ENCODE results near the gene THOC5. TPM values are rescaled to one million over a fixed set of nuclear protein-coding genes. Genes with fewer than 3 reads are reported as not detected.
"Not testable (repeated sequence)": the region's sequence is repeated elsewhere in the genome, so short reads cannot be mapped to it uniquely, and the experiment has no call there.

THOC5 gene
- polyA plus RNA-seq, 4 donors: 20.3 to 27.3 (median 22.5) TPM

DNA sequence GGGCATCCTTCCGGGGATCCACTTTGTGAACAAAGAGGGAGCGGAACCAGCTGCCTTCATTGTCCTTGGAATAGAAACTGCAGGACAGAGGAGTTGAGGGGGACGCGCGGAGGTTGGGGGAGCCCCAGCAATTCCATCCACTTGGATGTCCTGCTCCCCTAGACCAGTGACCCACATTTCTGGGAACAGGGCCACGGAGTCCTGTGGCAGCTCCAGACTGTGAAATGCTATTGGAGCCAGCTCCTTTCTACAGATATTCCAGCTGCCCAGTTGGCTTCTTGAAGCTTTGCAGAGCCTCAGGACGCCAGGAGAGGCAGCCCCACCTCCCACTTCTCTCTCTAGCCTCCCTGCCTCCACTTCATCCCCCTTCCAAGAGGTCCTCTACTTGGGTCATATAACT, 16.9 kb upstream of the THOC5 start:
- no peak overlapping the region for H3K4me3 ChIP-seq (ENCODE audit: low read depth in 1 of 3, low read length in 3 of 3)
- peaks cover 0 to 60% (median 4%) of the 10 kb centered on the region in 3 donors for H3K36me3 ChIP-seq (ENCODE audit: control insufficient read depth in 3 of 3, insufficient read depth in 2 of 3, low read depth in 1 of 3, low read length in 3 of 3)
- H3K27ac ChIP-seq (ENCODE audit: low read depth in 1 of 3, low read length in 2 of 3): no peak overlapping the region
- DNase-seq: no peak
- no peaks in the 10 kb centered on the region for H3K9me3 ChIP-seq (ENCODE audit: control insufficient read depth in 2 of 2, insufficient read depth in 1 of 2, low read depth in 1 of 2, low read length in 1 of 2)
- peaks cover 0 to 23% (median 5%) of the 10 kb centered on the region in 3 donors for H3K4me1 ChIP-seq (ENCODE audit: control insufficient read depth in 3 of 3, insufficient read depth in 2 of 3, low read depth in 1 of 3, low read length in 2 of 3)
- 92 to 94% (median 92%) methylated on average over 7 of the region's 7 CpGs for WGBS, 3 donors
- no peaks in the 10 kb centered on the region for H3K27me3 ChIP-seq (ENCODE audit: control insufficient read depth in 3 of 3, insufficient read depth in 3 of 3, low read length in 3 of 3)
- no peak for FAIRE-seq

DNA sequence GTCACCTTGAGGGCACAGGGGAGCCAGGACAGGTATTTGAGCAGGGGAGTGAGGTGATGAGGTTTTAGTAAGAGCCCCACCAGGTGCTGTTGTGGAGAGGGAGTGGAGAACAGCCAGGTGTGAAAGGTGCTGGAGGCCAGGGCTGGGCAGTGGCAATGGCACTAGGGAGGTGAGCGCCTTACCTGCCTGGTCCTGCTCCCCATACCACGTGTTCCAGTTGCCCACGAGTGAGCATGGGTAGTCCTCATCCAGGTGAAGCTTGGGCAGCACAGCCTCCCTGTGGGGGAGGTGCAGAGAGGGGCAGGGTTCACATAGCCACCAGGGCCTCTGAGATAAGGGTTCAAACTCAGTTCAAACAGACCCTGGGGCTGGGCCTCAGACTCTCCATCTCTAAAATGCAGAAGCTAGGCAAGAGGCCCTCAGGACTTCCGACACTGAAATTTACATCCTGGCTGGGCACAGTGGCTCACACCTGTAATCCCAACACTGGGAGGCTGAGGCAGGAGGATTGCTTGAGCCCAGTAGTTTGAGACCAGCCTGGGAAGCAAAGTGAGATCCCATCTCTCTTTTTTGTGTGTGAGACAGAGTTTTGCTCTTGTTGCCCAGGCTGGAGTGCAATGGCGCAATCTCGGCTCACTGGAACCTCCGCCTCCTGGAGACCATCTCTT, 15.6 kb upstream of the THOC5 start:
- FAIRE-seq (no peak), DNase-seq (peak in 1 of 2 donors; percentile 61)
- Histone ChIP-seq H3K27me3 (ENCODE audit: control insufficient read depth in 3 of 3, insufficient read depth in 3 of 3, low read length in 3 of 3) (no peaks in the 10 kb centered on the region), H3K36me3 (ENCODE audit: control insufficient read depth in 3 of 3, insufficient read depth in 2 of 3, low read depth in 1 of 3, low read length in 3 of 3) (peaks cover 2 to 73% (median 4%) of the 10 kb centered on the region in 3 donors), H3K4me3 (ENCODE audit: low read depth in 1 of 3, low read length in 3 of 3) (no peak overlapping the region), H3K27ac (ENCODE audit: low read depth in 1 of 3, low read length in 2 of 3) (peak overlapping the region in 1 of 3 donors; percentile 21), H3K4me1 (ENCODE audit: control insufficient read depth in 3 of 3, insufficient read depth in 2 of 3, low read depth in 1 of 3, low read length in 2 of 3) (peaks cover 0 to 15% (median 0%) of the 10 kb centered on the region in 3 donors), H3K9me3 (ENCODE audit: control insufficient read depth in 2 of 2, insufficient read depth in 1 of 2, low read depth in 1 of 2, low read length in 1 of 2) (no peaks in the 10 kb centered on the region)
- 80 to 91% (median 82%) methylated on average over 7 of the region's 7 CpGs for WGBS, 3 donors

DNA sequence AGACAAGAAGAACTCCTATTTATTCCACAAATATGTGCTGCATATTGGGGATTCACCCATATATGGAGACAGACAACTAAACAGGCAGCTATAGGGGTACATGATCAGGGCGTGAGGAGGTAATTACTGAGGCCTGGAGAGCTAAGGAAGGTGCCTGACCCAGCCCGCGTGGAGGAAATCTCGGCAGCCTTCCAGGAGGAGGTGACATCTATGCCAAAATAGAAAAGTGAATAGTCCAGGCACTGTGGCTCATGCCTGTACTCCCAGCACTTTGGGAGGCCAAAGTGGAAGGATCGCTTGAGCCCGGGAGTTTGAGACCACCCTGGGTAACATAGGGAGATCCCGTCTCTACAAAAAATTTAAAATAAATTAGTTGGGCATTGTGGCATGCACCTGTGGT, 13.8 kb upstream of the THOC5 start:
- H3K4me3 ChIP-seq (ENCODE audit: low read depth in 1 of 3, low read length in 3 of 3): no peak overlapping the region
- 78 to 93% (median 83%) methylated on average over 7 of the region's 7 CpGs for WGBS, 3 donors
- FAIRE-seq (no peak), DNase-seq (no peak)
- H3K4me1 ChIP-seq (ENCODE audit: control insufficient read depth in 3 of 3, insufficient read depth in 2 of 3, low read depth in 1 of 3, low read length in 2 of 3): peaks cover 0 to 15% (median 0%) of the 10 kb centered on the region in 3 donors
- no peaks in the 10 kb centered on the region for H3K27me3 ChIP-seq (ENCODE audit: control insufficient read depth in 3 of 3, insufficient read depth in 3 of 3, low read length in 3 of 3)
- no peaks in the 10 kb centered on the region for H3K9me3 ChIP-seq (ENCODE audit: control insufficient read depth in 2 of 2, insufficient read depth in 1 of 2, low read depth in 1 of 2, low read length in 1 of 2)
- no peak overlapping the region for H3K27ac ChIP-seq (ENCODE audit: low read depth in 1 of 3, low read length in 2 of 3)
- H3K36me3 ChIP-seq (ENCODE audit: control insufficient read depth in 3 of 3, insufficient read depth in 2 of 3, low read depth in 1 of 3, low read length in 3 of 3): peaks cover 2 to 76% (median 4%) of the 10 kb centered on the region in 3 donors

DNA sequence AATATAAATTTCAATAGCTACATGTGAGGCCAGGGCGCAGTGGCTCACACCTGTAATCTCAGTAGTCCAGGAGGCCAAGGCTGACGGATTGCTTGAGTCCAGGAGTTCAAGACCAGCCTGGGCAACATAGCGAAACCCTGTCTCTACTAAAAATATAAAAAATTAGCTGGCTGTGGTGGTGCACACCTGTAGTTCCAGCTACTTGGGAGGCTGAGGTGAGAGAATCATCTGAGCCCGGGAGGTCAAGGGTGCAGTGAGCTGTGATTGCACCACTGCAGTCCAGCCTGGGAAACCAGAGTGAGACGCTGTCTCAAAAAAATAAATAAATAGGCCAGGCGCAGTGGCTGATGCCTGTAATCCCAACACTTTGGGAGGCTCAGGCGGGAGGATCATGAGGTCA, 13.0 kb upstream of the THOC5 start:
- not testable (repeated sequence) for H3K9me3 ChIP-seq (ENCODE audit: control insufficient read depth in 2 of 2, insufficient read depth in 1 of 2, low read depth in 1 of 2, low read length in 1 of 2); DNase-seq; H3K27me3 ChIP-seq (ENCODE audit: control insufficient read depth in 3 of 3, insufficient read depth in 3 of 3, low read length in 3 of 3); H3K4me3 ChIP-seq (ENCODE audit: low read depth in 1 of 3, low read length in 3 of 3); FAIRE-seq; H3K27ac ChIP-seq (ENCODE audit: low read depth in 1 of 3, low read length in 2 of 3)
- WGBS, 3 donors: 94 to 97% (median 96%) methylated on average over 7 of the region's 7 CpGs
- Histone ChIP-seq H3K4me1 (ENCODE audit: control insufficient read depth in 3 of 3, insufficient read depth in 2 of 3, low read depth in 1 of 3, low read length in 2 of 3) (peaks cover 0 to 15% (median 0%) of the 10 kb centered on the region in 3 donors), H3K36me3 (ENCODE audit: control insufficient read depth in 3 of 3, insufficient read depth in 2 of 3, low read depth in 1 of 3, low read length in 3 of 3) (peaks cover 2 to 84% (median 7%) of the 10 kb centered on the region in 3 donors)

DNA sequence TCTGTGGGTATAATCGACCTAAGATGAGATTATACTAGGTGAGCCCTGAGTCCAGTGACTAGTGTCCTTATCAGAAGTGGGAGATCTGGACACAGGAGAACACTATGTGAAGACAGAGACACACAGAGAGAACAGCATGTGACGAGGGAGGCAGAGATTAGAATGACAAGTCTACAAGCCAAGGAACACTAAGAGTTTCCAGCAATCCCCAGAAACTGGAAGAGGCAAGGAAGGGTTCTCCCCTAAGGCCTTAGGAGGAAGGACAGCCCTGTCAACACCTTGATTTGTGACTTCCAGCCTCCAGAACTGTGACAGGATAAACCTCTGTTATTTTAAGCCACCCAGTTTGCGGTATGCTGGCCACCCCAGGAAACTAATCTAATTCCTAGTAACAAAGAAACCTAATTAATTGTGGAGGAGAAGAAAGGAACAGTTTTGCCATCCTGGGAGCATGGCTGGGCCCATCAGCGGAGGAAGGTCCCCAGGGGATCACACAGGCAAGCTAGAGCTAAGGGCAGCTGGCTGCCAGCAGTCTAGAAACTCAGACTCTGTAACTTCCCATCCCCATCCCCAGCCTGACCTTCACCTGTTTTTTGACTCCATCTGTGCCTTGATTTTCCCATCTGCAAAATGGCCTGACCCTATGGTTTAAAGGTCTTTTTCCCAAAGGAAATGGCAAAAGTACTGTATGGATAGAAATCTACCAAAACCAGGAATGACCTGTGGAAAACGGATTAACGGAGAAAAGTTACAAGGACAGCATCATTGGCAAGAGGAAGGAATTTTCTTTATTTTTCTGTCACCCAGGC, 10.3 kb upstream of the THOC5 start:
- H3K27me3 ChIP-seq (ENCODE audit: control insufficient read depth in 3 of 3, insufficient read depth in 3 of 3, low read length in 3 of 3): no peaks in the 10 kb centered on the region
- H3K4me1 ChIP-seq (ENCODE audit: control insufficient read depth in 3 of 3, insufficient read depth in 2 of 3, low read depth in 1 of 3, low read length in 2 of 3): peaks cover 0 to 3% (median 0%) of the 10 kb centered on the region in 3 donors
- no peak overlapping the region for H3K27ac ChIP-seq (ENCODE audit: low read depth in 1 of 3, low read length in 2 of 3)
- H3K9me3 ChIP-seq (ENCODE audit: control insufficient read depth in 2 of 2, insufficient read depth in 1 of 2, low read depth in 1 of 2, low read length in 1 of 2): no peaks in the 10 kb centered on the region
- H3K4me3 ChIP-seq (ENCODE audit: low read depth in 1 of 3, low read length in 3 of 3): no peak overlapping the region
- WGBS, 3 donors: 84 to 91% (median 88%) methylated on average over 6 of the region's 6 CpGs
- peaks cover 4 to 90% (median 9%) of the 10 kb centered on the region in 3 donors for H3K36me3 ChIP-seq (ENCODE audit: control insufficient read depth in 3 of 3, insufficient read depth in 2 of 3, low read depth in 1 of 3, low read length in 3 of 3)
- FAIRE-seq (no peak), DNase-seq (no peak)

DNA sequence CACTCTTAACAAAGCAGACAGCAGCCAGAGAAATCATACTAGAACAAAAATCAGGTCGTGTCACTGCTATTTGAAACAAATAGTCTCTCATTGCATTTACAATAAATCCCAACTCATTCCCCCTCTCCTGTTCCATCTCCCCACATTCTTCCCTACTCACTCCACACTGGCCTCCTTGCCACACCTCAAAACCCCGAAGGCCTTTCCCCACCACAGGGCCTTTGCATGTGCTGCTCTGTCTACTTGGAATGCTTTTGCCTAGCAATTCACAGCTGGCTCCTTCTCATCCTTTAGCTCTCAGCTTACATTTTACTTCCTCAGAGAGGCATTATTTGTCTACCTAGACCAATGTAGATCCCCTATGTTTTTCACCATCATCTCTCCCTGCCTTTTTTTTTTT, 6.3 kb upstream of the THOC5 start:
- H3K4me3 ChIP-seq (ENCODE audit: low read depth in 1 of 3, low read length in 3 of 3): no peak overlapping the region
- no peak overlapping the region for H3K27ac ChIP-seq (ENCODE audit: low read depth in 1 of 3, low read length in 2 of 3)
- no peaks in the 10 kb centered on the region for H3K4me1 ChIP-seq (ENCODE audit: control insufficient read depth in 3 of 3, insufficient read depth in 2 of 3, low read depth in 1 of 3, low read length in 2 of 3)
- no peak for FAIRE-seq
- 91 to 96% (median 91%) methylated on average over 2 of the region's 2 CpGs for WGBS, 3 donors
- H3K36me3 ChIP-seq (ENCODE audit: control insufficient read depth in 3 of 3, insufficient read depth in 2 of 3, low read depth in 1 of 3, low read length in 3 of 3): peaks cover 9 to 92% (median 15%) of the 10 kb centered on the region in 3 donors
- H3K9me3 ChIP-seq (ENCODE audit: control insufficient read depth in 2 of 2, insufficient read depth in 1 of 2, low read depth in 1 of 2, low read length in 1 of 2): no peaks in the 10 kb centered on the region
- H3K27me3 ChIP-seq (ENCODE audit: control insufficient read depth in 3 of 3, insufficient read depth in 3 of 3, low read length in 3 of 3): no peaks in the 10 kb centered on the region
- no peak for DNase-seq

DNA sequence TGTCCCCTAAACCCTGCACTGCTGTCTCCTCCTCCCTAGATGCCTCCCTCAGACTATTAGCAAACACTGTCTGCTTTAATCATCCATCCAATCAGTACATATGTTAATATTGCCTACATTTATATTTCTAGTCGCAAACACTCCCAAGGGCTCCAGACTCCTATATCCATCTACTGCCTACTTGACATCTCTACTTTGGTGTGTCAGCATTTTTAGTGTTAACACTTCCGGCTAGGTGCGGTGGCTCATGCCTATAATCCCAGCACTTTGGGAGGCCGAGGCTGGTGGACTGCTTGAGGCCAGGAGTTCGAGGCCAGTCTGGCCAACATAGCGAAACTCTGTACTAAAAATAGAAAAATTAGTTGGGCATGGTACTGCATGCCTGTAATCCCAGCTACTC, 5.5 kb upstream of the THOC5 start:
- Histone ChIP-seq H3K27me3 (ENCODE audit: control insufficient read depth in 3 of 3, insufficient read depth in 3 of 3, low read length in 3 of 3) (no peaks in the 10 kb centered on the region), H3K4me1 (ENCODE audit: control insufficient read depth in 3 of 3, insufficient read depth in 2 of 3, low read depth in 1 of 3, low read length in 2 of 3) (peaks cover 0 to 4% (median 3%) of the 10 kb centered on the region in 3 donors), H3K4me3 (ENCODE audit: low read depth in 1 of 3, low read length in 3 of 3) (no peak overlapping the region), H3K27ac (ENCODE audit: low read depth in 1 of 3, low read length in 2 of 3) (no peak overlapping the region), H3K9me3 (ENCODE audit: control insufficient read depth in 2 of 2, insufficient read depth in 1 of 2, low read depth in 1 of 2, low read length in 1 of 2) (no peaks in the 10 kb centered on the region), H3K36me3 (ENCODE audit: control insufficient read depth in 3 of 3, insufficient read depth in 2 of 3, low read depth in 1 of 3, low read length in 3 of 3) (peaks cover 8 to 89% (median 15%) of the 10 kb centered on the region in 3 donors)
- WGBS, 3 donors: 94 to 97% (median 95%) methylated on average over 6 of the region's 6 CpGs
- FAIRE-seq (no peak), DNase-seq (no peak)

DNA sequence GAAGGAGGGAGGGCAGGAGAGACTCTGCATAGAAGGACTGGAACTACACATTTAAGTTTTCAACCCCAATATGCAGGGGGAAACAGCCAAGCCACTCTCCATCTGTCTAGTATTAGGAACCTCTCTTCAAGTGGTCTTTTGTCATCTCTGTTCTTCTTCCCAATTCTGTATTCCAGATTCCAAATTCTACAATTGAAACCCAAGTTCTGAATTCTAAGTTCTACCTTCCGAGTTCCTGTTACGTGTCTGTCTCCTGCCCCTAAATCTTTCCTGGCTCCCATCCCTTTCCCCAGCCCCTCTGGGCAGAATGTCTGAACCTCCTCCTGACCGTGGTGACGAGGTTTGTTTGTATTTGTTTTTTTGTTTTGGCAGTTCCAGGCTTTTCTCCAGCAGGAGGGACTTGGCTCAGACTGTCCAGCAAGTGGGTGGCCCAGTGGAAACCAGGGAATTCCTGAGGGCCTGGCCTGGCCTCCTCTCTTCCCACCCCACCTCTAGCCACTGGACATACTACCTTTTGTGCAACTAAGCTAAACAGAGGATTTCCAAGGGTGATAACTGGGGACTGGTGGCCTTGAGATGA, 1.6 kb upstream of the THOC5 start:
- no peaks in the 10 kb centered on the region for H3K9me3 ChIP-seq (ENCODE audit: control insufficient read depth in 2 of 2, insufficient read depth in 1 of 2, low read depth in 1 of 2, low read length in 1 of 2)
- peak overlapping the region in 1 of 3 donors; percentile 27 for H3K27ac ChIP-seq (ENCODE audit: low read depth in 1 of 3, low read length in 2 of 3)
- DNase-seq (peak in 1 of 2 donors; percentile 9), FAIRE-seq (no peak)
- 67 to 84% (median 75%) methylated on average over 4 of the region's 4 CpGs for WGBS, 3 donors
- H3K36me3 ChIP-seq (ENCODE audit: control insufficient read depth in 3 of 3, insufficient read depth in 2 of 3, low read depth in 1 of 3, low read length in 3 of 3): peaks cover 8 to 59% (median 9%) of the 10 kb centered on the region in 3 donors
- peaks cover 0 to 5% (median 4%) of the 10 kb centered on the region in 3 donors for H3K4me1 ChIP-seq (ENCODE audit: control insufficient read depth in 3 of 3, insufficient read depth in 2 of 3, low read depth in 1 of 3, low read length in 2 of 3)
- H3K4me3 ChIP-seq (ENCODE audit: low read depth in 1 of 3, low read length in 3 of 3): no peak overlapping the region
- no peaks in the 10 kb centered on the region for H3K27me3 ChIP-seq (ENCODE audit: control insufficient read depth in 3 of 3, insufficient read depth in 3 of 3, low read length in 3 of 3)

Data from small intestine (tissue), 7 donors.